OCI-LY3 (cell line): ENCODE data around the gene KLHL41.
"Not testable (repeated sequence)": the region's sequence is repeated elsewhere in the genome, so short reads cannot be mapped to it uniquely, and the experiment has no call there.

Experiments used
- CTCF ChIP-seq: fragments of 200-600, 300-600 bp; sonication (generic); IDR thresholded peaks from 2 replicates; pipeline ENCODE4 v1.5.1; 2014; ENCODE audit warnings: antibody characterized with exemption, low read length, low read depth
- EZH2phosphoT487 ChIP-seq: fragments of 200-600 bp; shearing (Covaris generic); IDR thresholded peaks from 2 replicates; pipeline ENCODE4 v1.6.1; 2018; ENCODE audit warnings: antibody characterized with exemption, mixed run types, low read depth

GRCh38 chr2:169539460-169539859 lies 30.0 kb downstream of the KLHL41 start:
- TF ChIP-seq EZH2phosphoT487, CTCF: not testable (repeated sequence)
